WERI-Rb-1 (cell line): ENCODE measurements around the gene EMP1.

ENCODE experiments used
- DNase-seq: peaks from one replicate; pipeline ENCODE4 v3.0.0-alpha.2; 2020
- H3K27ac ChIP-seq: fragments of 250-450 bp; sonication (Bioruptor Pico); 2 replicates; pipeline ENCODE4 v1.5.1; 2020; ENCODE audit warnings: mild to moderate bottlenecking, moderate library complexity
- H3K27me3 ChIP-seq: fragments of 250-450 bp; sonication (Bioruptor Pico); 2 replicates; pipeline ENCODE4 v1.5.1; 2021; ENCODE audit warnings: mild to moderate bottlenecking, low read depth, moderate library complexity; ENCODE audit not compliant: insufficient read depth, severe bottlenecking
- H3K36me3 ChIP-seq: fragments of 250-450 bp; sonication (Bioruptor Pico); 2 replicates; pipeline ENCODE4 v1.5.1; 2020; ENCODE audit warnings: mild to moderate bottlenecking, moderate library complexity
- H3K4me3 ChIP-seq: 2 replicates; pipeline ENCODE4 v1.5.1; 2011; ENCODE audit warnings: low read depth, mild to moderate bottlenecking, control low read depth, low read length
- H3K9me3 ChIP-seq: fragments of 250-450 bp; sonication (Bioruptor Pico); 2 replicates; pipeline ENCODE4 v1.5.1; 2021; ENCODE audit warnings: mild to moderate bottlenecking, moderate library complexity; ENCODE audit not compliant: severe bottlenecking
- CTCF ChIP-seq: IDR thresholded peaks from 2 replicates; pipeline ENCODE4 v1.5.1; 2011; ENCODE audit warnings: low read depth, mild to moderate bottlenecking, control low read depth, inconsistent platforms, low read length

EMP1 gene

GRCh38 chr12:13152756-13153155 is 43.8 kb upstream of the EMP1 start:
- no peaks in the 10 kb centered on the region for H3K36me3 ChIP-seq
- H3K4me3 ChIP-seq: no peak overlapping the region
- H3K27me3 ChIP-seq: no peaks in the 10 kb centered on the region
- H3K9me3 ChIP-seq: no peaks in the 10 kb centered on the region
- no peak for DNase-seq
- no peak for TF ChIP-seq CTCF
- no peak overlapping the region for H3K27ac ChIP-seq

DNA sequence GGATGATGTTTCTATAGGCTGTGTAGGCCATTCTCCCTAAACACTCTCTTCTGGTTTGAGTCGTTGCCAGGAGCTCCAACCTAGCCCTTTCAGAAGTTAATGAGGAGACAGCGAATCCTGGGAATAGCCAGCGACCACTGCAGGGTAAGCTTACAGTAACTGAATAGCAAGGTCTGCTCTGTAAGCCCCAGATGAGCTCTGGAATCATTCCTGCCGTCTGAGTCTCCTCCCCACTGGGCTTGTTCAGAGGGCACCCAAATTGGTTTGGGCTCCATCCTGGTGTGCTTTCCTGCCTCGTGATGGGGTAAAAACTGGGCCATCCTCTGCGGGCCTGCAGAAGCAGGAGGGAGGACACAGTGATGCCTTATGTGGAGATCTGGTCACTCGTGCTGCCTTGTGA is 43.3 kb upstream of the EMP1 start:
- DNase-seq: no peak
- Histone ChIP-seq H3K9me3 (no peaks in the 10 kb centered on the region), H3K27ac (no peak overlapping the region), H3K36me3 (no peaks in the 10 kb centered on the region), H3K27me3 (no peaks in the 10 kb centered on the region), H3K4me3 (no peak overlapping the region)
- no peak for TF ChIP-seq CTCF

DNA sequence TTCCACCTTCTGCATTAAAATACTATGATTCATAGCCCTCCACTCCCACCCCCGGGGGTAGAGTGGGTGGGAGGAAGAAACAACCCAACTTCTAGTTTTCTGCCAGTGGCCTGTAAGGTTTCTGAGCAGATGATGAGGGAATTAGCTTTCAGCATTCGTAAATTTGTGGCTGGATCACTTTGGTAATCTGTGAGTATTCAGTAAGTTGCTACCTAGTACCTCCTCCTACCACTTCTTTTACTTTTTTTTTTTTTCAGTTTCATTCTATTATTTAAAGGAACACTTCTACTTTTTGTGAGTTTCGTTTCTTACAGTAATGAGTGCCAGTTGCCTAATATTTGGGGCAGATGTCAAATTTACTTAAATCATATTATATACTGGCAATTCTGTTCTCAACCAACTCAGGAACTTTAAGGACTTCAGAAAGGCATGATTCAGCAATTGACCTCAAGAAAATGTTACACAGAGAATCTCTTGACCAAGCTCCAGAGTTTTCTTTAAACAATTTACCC is 42.4 kb upstream of the EMP1 start:
- Histone ChIP-seq H3K36me3 (no peaks in the 10 kb centered on the region), H3K27ac (no peak overlapping the region), H3K4me3 (no peak overlapping the region), H3K27me3 (no peaks in the 10 kb centered on the region), H3K9me3 (no peaks in the 10 kb centered on the region)
- DNase-seq: no peak
- no peak for TF ChIP-seq CTCF

DNA sequence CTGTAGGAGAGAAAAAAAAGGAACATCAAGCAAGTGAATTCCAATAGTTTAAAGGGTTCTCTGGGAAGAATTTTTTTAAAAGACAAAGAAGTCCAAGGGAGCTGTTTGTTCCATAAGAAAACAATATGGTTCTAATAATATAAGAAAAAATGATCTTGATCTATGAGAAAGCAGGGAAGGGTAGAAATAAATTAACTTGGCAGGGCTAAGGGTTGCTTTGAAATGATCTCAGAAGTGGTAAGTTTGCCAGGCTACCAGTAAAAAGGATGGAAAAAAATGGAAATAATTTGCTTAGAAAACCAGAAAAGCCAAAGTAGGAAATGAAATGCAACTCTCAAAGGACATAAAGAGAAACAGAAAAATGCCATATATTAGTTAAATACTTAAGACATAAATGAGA is 41.7 kb upstream of the EMP1 start:
- Histone ChIP-seq H3K27ac (no peak overlapping the region), H3K27me3 (no peaks in the 10 kb centered on the region), H3K36me3 (no peaks in the 10 kb centered on the region), H3K9me3 (no peaks in the 10 kb centered on the region), H3K4me3 (no peak overlapping the region)
- DNase-seq: no peak
- TF ChIP-seq CTCF: no peak

DNA sequence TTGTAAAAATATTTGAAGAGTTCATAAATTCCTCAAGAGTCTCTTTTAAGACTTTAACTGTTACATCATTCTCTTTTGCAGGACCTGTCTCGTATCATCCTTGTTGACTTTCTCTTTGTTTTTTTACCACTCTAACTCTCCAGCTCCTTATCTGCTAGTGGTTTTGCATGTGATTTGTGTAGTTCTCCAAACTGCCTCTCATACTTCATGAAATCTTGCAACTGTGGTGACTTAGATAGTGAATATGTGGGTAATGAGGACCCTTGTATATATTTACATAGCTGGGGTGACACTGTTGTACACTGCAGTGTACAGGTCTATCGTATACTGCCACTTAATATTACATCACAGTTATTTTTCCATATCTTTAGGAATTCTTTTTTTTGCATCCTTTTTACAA is 40.2 kb upstream of the EMP1 start:
- Histone ChIP-seq H3K36me3 (no peaks in the 10 kb centered on the region), H3K9me3 (no peaks in the 10 kb centered on the region), H3K4me3 (no peak overlapping the region), H3K27ac (no peak overlapping the region), H3K27me3 (no peaks in the 10 kb centered on the region)
- TF ChIP-seq CTCF: no peak
- no peak for DNase-seq

DNA sequence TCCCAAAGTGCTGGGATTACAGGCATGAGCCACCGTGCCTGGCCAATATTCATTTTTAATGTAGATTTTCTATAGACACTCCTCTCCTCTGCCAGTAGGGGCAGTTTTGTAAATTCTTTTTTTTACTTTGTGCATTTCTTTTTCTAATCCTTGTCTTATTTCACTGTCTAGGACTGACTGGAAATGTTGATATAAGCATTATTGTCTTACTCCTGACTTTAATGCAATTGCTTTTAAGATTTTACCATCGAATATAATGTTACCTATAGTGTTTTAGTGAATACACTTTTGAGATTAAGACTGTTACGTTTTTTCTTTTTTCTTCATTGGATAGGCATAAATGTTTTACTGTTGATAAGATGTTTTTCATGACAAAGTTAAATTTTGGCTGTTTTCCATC is 35.4 kb upstream of the EMP1 start:
- no peak overlapping the region for H3K4me3 ChIP-seq
- H3K36me3 ChIP-seq: no peaks in the 10 kb centered on the region

More for the DNA sequence above, 35.4 kb upstream of the EMP1 start:
- Histone ChIP-seq H3K27me3 (no peaks in the 10 kb centered on the region), H3K27ac (no peak overlapping the region), H3K9me3 (no peaks in the 10 kb centered on the region)
- no peak for TF ChIP-seq CTCF
- DNase-seq: no peak
